ENCODE results near the gene EML5.

- TF ChIP-seq CTCF (IDR thresholded peaks at IDR 0.05) (no peak), POLR2AphosphoS5 (IDR thresholded peaks at IDR 0.05; ENCODE audit: insufficient read depth in 1 of 2, low read depth in 1 of 2) (no peak), POLR2A (IDR thresholded peaks at IDR 0.05) (no peak)
These were observed 41.8 kb downstream of the EML5 start for GRCh38 chr14:88750945-88751344.

Data from vagina (tissue), 2 donors.